GM12864 (cell line): ENCODE measurements around the gene DSCAM.

ENCODE experiments used
- DNase-seq: peaks from one replicate; pipeline ENCODE4 v3.0.0-alpha.2; 2011; ENCODE audit warnings: low read depth
- H3K4me3 ChIP-seq: 2 replicates; pipeline ENCODE4 v1.5.1; 2011; ENCODE audit warnings: mild to moderate bottlenecking, low read depth, low read length, control low read depth
- TF ChIP-seq, protein P1 (sequence below): IDR thresholded peaks from 2 replicates; pipeline ENCODE4 v1.5.1; 2011; ENCODE audit warnings: low read depth, mild to moderate bottlenecking, moderate library complexity, low read length, control low read depth, inconsistent platforms; ENCODE audit errors: missing control alignments

The DSCAM gene

DNA sequence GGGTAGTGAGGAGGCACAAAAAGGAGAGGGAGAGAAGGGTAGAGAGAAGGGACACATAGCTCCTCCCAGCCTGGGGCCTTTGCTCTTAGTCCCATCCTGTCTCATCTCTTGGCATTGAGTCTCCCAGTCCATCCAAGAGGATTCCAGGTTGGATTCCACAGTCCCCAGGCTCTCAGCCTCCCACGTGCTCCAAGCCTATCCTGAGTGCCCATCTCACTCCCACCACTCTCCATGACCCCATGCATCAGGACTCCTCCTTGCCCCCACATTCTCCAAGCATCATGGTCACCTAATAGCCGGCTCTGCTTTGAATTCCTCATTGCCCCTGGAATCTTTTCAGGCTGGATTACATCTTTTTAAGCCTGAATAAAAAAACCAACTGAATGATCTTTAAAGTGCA is 87.9 kb downstream of the DSCAM start:
- no peak overlapping the region for H3K4me3 ChIP-seq
- DNase-seq = no peak
- TF ChIP-seq, protein P1, sequence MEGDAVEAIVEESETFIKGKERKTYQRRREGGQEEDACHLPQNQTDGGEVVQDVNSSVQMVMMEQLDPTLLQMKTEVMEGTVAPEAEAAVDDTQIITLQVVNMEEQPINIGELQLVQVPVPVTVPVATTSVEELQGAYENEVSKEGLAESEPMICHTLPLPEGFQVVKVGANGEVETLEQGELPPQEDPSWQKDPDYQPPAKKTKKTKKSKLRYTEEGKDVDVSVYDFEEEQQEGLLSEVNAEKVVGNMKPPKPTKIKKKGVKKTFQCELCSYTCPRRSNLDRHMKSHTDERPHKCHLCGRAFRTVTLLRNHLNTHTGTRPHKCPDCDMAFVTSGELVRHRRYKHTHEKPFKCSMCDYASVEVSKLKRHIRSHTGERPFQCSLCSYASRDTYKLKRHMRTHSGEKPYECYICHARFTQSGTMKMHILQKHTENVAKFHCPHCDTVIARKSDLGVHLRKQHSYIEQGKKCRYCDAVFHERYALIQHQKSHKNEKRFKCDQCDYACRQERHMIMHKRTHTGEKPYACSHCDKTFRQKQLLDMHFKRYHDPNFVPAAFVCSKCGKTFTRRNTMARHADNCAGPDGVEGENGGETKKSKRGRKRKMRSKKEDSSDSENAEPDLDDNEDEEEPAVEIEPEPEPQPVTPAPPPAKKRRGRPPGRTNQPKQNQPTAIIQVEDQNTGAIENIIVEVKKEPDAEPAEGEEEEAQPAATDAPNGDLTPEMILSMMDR = no peak

DNA sequence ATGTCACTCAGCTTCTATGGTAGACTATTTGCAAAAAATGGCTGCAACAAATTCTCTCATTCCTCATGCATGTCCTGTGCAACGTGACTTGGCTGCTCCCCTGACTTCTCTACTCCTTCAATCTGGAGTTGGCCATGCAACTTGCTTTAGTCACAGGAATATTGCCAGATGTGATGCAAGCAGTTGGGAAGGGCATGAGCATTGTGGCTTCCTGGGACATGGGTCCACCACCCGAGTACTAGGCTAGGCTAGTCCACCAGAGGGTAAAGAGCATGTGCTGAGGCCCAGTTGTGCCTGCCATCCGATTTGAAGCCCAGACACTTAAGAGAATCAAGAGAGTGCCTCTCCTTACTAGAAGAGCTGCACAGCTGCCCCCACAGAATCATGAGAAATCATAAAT is 89.6 kb downstream of the DSCAM start:
- no peak for DNase-seq
- TF ChIP-seq, protein P1 = no peak
- no peak overlapping the region for H3K4me3 ChIP-seq

DNA sequence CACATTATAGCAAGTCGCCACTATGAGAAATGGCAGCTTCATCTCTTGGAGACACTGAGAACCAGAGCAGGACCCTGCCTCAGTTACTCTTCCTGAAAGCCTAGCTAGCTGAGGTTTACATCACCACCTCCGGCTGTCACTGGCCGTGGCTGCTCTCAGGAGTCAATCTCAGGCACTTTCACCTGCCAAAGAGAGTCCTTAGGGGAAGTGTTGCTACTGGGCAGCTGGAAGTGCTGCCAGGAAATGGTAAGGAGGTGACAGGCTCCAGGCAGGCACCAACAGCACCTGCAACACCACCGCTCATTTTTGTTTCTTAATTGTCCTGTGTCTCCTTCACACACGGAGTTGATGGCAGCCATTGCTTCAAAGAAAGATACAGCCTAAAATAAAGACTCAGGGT is 92.5 kb downstream of the DSCAM start:
- no peak for DNase-seq
- TF ChIP-seq, protein P1 = no peak
- H3K4me3 ChIP-seq = no peak overlapping the region

DNA sequence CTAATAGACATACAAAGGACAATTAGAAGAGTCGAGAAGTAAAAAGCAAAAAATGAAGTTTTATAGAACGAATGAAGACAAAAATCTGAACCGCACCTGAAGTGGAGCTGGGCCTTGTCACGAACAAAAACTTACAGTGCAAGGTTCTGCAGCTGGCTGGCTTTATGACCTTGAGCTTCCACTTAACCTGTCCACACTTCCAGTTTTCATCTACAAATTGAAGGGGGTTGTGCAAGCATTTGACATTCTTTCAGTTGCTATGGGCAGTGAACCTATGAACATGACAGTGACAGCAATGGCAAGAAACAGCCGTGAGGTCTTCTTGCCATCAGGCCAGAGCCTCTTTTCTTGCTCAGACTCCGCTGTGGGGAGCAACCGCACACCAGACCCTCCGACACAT is 93.2 kb downstream of the DSCAM start:
- H3K4me3 ChIP-seq = no peak overlapping the region
- TF ChIP-seq, protein P1 = no peak
- DNase-seq = no peak

DNA sequence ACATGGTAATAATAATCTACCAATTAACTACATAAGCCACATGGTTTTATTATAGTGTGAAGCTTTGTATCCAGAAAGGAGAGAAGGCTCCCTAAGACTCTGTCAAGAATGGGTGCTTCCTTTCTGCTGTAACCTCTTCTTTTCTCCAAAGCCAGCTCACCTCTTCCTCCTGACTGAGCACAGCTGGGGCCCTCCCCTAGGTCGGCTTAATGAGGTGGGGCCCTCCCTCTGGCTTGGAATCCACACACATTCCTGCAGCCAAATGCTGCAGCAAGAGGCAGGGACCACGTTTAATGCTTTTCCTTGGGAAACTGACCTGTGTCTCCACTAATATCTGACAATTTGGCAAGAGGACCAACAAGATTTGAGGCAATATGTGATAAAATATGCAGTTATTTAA is 94.8 kb downstream of the DSCAM start:
- no peak overlapping the region for H3K4me3 ChIP-seq
- no peak for DNase-seq
- TF ChIP-seq, protein P1 = no peak

DNA sequence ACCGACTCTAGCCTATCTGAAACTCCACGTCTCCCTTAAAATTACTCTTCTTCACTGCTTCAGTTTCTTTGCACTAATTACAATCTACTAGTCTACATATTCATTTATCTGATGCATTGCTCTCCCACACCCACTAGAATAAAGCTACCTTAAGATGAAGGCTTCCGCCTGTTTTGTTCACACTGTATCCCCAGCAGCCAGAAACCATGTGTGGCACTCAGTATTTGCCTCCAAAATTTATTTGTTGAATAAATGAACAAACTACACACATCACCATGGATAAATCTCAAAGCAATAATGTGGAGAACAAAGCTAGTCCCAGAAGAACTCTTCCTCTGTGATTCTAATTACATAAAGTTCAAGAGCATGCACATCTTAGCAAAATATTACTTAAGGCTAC is 95.7 kb downstream of the DSCAM start:
- DNase-seq = no peak
- no peak overlapping the region for H3K4me3 ChIP-seq
- TF ChIP-seq, protein P1 = no peak

DNA sequence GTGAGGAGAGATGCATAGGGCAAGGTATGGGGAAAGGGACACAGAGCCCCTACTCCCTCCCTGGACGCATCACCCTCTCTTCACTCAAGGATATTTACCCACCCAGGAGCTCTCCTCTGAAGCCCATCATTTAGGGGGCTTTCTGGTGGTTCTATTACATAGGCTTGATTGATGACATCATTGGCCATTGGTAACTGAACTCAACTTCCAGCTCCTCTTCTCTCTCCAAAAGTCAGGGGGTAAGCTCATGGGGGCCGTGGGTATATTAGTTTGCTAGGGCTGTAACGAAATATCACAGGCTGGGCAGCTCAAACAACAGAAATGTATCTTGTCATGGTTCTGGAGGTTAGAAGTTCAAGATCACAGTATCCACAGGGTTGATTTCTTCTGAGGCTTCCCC is 110.8 kb downstream of the DSCAM start:
- no peak overlapping the region for H3K4me3 ChIP-seq
- TF ChIP-seq, protein P1 = no peak
- DNase-seq = no peak
